ENCODE data around the gene DYNC2LI1. TPM values are rescaled to one million over a fixed set of nuclear protein-coding genes. Genes with fewer than 3 reads are reported as not detected.

Gene DYNC2LI1
- total RNA-seq, 1 donor from 2014 or later, result 22.7 TPM

- no peaks in the 10 kb centered on the region for H3K27me3 ChIP-seq (ENCODE audit: low read depth)
- peaks cover 62% of the 10 kb centered on the region for H3K36me3 ChIP-seq
- intact Hi-C loops (cut with DNase I), result no loop called here
- H3K27ac ChIP-seq, result no peak overlapping the region
- TF ChIP-seq CTCF (IDR thresholded peaks at IDR 0.05), result no peak
- no peaks in the 10 kb centered on the region for H3K4me1 ChIP-seq
- no peaks in the 10 kb centered on the region for H3K9me3 ChIP-seq
- no peak overlapping the region for H3K4me3 ChIP-seq
- no peak for DNase-seq
- no peak for ATAC-seq
Observed at GRCh38 chr2:43792653-43793052, 18.8 kb downstream of the DYNC2LI1 start.

- H3K4me1 ChIP-seq, result no peaks in the 10 kb centered on the region
- intact Hi-C loops (cut with DNase I), result no loop called here
- H3K27me3 ChIP-seq (ENCODE audit: low read depth), result no peaks in the 10 kb centered on the region
- no peaks in the 10 kb centered on the region for H3K9me3 ChIP-seq
- H3K27ac ChIP-seq, result no peak overlapping the region
- TF ChIP-seq CTCF (IDR thresholded peaks at IDR 0.05), result no peak
- no peak for ATAC-seq
- H3K4me3 ChIP-seq, result no peak overlapping the region
- DNase-seq, result no peak
- H3K36me3 ChIP-seq, result peaks cover 40% of the 10 kb centered on the region
Observed at GRCh38 chr2:43794956-43795355, 21.1 kb downstream of the DYNC2LI1 start.

GRCh38 chr2:43796206-43796605 is 22.4 kb downstream of the DYNC2LI1 start:
- H3K27me3 ChIP-seq (ENCODE audit: low read depth), result no peaks in the 10 kb centered on the region
- no peak for ATAC-seq
- intact Hi-C loops (cut with DNase I), result no loop called here
- no peak for TF ChIP-seq CTCF (IDR thresholded peaks at IDR 0.05)
- peaks cover 28% of the 10 kb centered on the region for H3K36me3 ChIP-seq
- H3K4me3 ChIP-seq, result no peak overlapping the region
- no peaks in the 10 kb centered on the region for H3K9me3 ChIP-seq
- H3K4me1 ChIP-seq, result no peaks in the 10 kb centered on the region
- DNase-seq, result no peak
- no peak overlapping the region for H3K27ac ChIP-seq

GRCh38 chr2:43798300-43798699 is 24.5 kb downstream of the DYNC2LI1 start:
- intact Hi-C loops (cut with DNase I), result no loop called here
- Histone ChIP-seq H3K36me3 (peaks cover 37% of the 10 kb centered on the region), H3K27ac (no peak overlapping the region), H3K4me1 (no peaks in the 10 kb centered on the region), H3K27me3 (ENCODE audit: low read depth) (no peaks in the 10 kb centered on the region), H3K4me3 (no peak overlapping the region), H3K9me3 (no peaks in the 10 kb centered on the region)
- DNase-seq (no peak), ATAC-seq (no peak)
- no peak for TF ChIP-seq CTCF (IDR thresholded peaks at IDR 0.05)

GRCh38 chr2:43800894-43801293 is 27.1 kb downstream of the DYNC2LI1 start:
- Histone ChIP-seq H3K27me3 (ENCODE audit: low read depth) (no peaks in the 10 kb centered on the region), H3K9me3 (no peaks in the 10 kb centered on the region), H3K27ac (no peak overlapping the region), H3K4me1 (no peaks in the 10 kb centered on the region), H3K36me3 (peaks cover 39% of the 10 kb centered on the region), H3K4me3 (no peak overlapping the region)
- DNase-seq (no peak), ATAC-seq (no peak)
- no peak for TF ChIP-seq CTCF (IDR thresholded peaks at IDR 0.05)
- intact Hi-C loops (cut with DNase I), result no loop called here

- no peak overlapping the region for H3K27ac ChIP-seq
- intact Hi-C loops (cut with DNase I), result no loop called here
Observed at GRCh38 chr2:43802135-43802534, 28.3 kb downstream of the DYNC2LI1 start.

More at GRCh38 chr2:43802135-43802534, 28.3 kb downstream of the DYNC2LI1 start:
- H3K4me1 ChIP-seq, result no peaks in the 10 kb centered on the region
- no peaks in the 10 kb centered on the region for H3K27me3 ChIP-seq (ENCODE audit: low read depth)
- no peak overlapping the region for H3K4me3 ChIP-seq
- H3K36me3 ChIP-seq, result peaks cover 34% of the 10 kb centered on the region
- ATAC-seq (no peak), DNase-seq (no peak)
- TF ChIP-seq CTCF (IDR thresholded peaks at IDR 0.05), result no peak
- H3K9me3 ChIP-seq, result no peaks in the 10 kb centered on the region
